SK-N-DZ (cell line): ENCODE data around the gene RAC2.

Experiments
- DNase-seq: peaks from one replicate; pipeline ENCODE4 v3.0.0-alpha.2; 2015; ENCODE audit warnings: low spot score

RAC2 gene

GRCh38 chr22:37275622-37276021, 31.6 kb upstream of the RAC2 start:
- no peak for DNase-seq

GRCh38 chr22:37275134-37275533, 31.1 kb upstream of the RAC2 start:
- no peak for DNase-seq

GRCh38 chr22:37274380-37274862, 30.4 kb upstream of the RAC2 start:
- no peak for DNase-seq

GRCh38 chr22:37273846-37274225, 29.8 kb upstream of the RAC2 start:
- no peak for DNase-seq

GRCh38 chr22:37273126-37273845, 29.2 kb upstream of the RAC2 start:
- no peak for DNase-seq

GRCh38 chr22:37270928-37271650, 27.0 kb upstream of the RAC2 start:
- no peak for DNase-seq

- no peak for DNase-seq
Measured at GRCh38 chr22:37269936-37270678, 26.0 kb upstream of the RAC2 start.

- DNase-seq: no peak
Measured at GRCh38 chr22:37267661-37268413, 23.8 kb upstream of the RAC2 start.

- DNase-seq: peak; percentile 37
Measured at GRCh38 chr22:37267135-37267587, 23.1 kb upstream of the RAC2 start.

GRCh38 chr22:37266581-37267134, 22.6 kb upstream of the RAC2 start:
- no peak for DNase-seq

GRCh38 chr22:37263966-37264887, 20.2 kb upstream of the RAC2 start:
- no peak for DNase-seq

GRCh38 chr22:37262346-37262745, 18.3 kb upstream of the RAC2 start:
- no peak for DNase-seq

GRCh38 chr22:37260901-37261336, 16.9 kb upstream of the RAC2 start:
- peak; percentile 50 for DNase-seq

- no peak for DNase-seq
Measured at GRCh38 chr22:37260155-37260795, 16.2 kb upstream of the RAC2 start.

- DNase-seq: no peak
Measured at GRCh38 chr22:37259540-37260029, 15.5 kb upstream of the RAC2 start.

GRCh38 chr22:37258753-37259401, 14.8 kb upstream of the RAC2 start:
- no peak for DNase-seq

GRCh38 chr22:37258005-37258752, 14.1 kb upstream of the RAC2 start:
- DNase-seq: no peak
